GM21381 (cell line): ENCODE results near the gene CCDC157.

Experiments used
- ATAC-seq: cut with Tn5 transposase; IDR thresholded peaks from one replicate; pipeline ENCODE4 v1.9.1; 2021; ENCODE audit warnings: mild to moderate bottlenecking, moderate library complexity; ENCODE audit not compliant: unreplicated experiment

CCDC157 gene

GRCh38 chr22:30411780-30412179, 55.0 kb downstream of the CCDC157 start:
- no peak for ATAC-seq

- ATAC-seq = no peak
Measured at GRCh38 chr22:30413001-30413400, 56.2 kb downstream of the CCDC157 start.

- ATAC-seq = no peak
Measured at GRCh38 chr22:30413745-30414524, 57.1 kb downstream of the CCDC157 start.

DNA sequence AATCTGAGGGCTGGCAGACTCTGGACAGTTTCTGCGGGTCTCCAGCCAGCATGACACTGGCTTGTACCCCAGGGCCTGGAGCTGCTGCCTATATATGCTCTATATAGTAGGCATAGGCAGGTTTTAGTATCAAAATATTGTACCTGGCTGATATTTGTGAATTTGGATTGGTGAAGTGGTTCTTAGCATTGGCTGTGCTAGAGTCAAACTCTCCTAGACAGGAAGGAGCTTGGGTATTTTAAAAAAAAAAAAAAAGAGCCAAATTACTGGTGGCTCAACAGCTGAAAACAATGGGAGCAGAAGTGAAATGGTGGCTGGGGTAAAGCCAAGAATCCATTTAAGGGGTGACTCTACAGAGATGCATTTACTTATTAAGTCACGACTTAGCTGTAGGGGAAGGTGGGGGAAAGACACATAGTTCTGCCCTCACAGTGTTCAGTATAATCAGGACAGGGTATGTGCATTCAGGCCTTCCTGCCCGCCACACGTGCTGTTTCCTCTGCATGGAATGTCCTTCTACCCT, 57.8 kb downstream of the CCDC157 start:
- no peak for ATAC-seq

DNA sequence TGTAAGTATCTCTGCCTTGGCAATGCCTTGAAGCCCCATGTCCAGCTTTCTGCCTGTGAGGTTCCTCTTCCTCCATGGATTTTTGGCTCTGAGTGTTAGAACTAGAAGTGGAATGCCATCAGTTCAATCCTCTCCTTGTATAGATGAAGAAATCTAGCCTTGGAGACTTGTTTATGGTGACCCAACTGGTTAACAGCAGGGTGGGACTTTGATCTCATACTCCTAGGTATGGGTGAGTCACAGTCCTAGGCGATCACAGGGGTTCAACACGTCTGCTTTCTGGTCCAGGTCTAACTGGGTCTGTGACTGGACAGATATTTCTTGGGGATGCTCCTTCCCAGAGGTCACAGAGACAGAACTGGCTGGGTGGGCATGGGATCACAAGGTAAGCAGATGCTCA, 59.6 kb downstream of the CCDC157 start:
- ATAC-seq = no peak

- ATAC-seq = no peak
Measured at GRCh38 chr22:30416837-30417236, 60.0 kb downstream of the CCDC157 start.

DNA sequence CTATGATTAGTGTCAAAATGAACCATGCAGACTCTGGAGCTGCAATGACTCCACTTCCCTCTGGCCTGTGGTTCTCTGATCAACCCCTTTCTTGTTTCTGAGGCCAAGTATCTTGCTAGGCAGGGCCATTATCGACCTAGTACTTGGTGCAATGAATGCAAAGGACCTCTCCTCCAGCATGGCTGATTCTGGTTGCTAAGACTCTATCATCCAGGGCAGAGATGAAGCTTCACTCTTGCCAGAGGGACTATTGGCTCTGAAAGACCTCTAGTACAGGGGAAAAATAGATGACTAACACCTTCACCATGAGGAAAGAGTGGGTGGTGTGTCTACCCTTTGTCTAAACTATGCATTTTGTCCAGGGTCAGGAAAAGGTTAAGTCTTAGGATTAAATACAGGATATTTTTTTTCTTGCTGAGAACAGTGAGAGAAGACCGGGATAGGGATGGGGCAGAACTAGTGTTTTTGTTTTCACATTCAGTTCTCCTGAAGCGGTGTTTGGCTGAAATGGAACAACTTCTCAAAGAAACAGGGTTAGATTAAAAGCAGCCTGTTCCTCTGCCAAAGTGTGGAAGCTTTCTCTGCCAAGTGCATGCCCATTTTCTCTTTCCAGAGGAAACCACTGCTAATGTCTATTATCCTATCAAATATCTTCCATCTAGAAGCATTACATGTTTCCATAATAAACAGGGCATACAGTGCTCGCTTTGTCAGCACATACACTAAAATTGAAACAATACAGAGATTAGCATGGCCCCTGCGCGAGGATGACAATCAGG, 63.7 kb downstream of the CCDC157 start:
- no peak for ATAC-seq

DNA sequence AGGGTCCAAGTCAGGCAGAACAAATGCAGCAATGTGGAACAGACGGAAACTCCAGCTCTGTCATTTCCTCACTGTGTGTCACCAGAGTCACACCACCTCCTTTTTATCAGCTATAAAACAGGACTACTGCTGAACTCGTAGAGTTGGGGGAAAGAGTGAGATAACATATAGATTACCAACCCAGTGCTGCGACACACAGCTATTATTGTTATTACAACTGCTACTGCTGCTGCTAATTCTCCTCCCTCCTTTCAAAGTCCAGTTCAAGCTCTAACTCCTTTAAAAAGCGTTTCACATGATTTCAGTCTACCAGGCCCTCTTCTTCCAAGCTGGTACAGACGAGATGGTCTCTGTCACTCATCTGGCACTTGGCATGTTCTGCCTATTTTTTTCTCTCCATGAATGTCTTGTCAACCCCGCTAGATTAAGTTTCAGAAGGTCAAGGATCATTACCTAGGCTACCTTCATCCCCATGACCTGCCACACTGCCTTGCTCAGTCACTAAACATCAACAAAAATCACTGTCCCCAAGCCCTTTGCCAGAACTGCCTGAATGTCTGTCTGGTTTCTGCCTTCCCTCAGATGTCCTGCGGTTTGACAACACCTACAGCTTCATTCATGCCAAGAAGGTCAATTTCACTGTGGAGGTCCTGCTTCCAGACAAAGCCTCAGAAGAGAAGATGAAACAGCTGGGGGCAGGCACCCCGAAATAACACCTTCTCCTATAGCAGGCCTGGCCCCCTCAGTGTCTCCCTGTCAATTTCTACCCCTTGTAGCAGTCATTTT, 65.1 kb downstream of the CCDC157 start:
- ATAC-seq = no peak

DNA sequence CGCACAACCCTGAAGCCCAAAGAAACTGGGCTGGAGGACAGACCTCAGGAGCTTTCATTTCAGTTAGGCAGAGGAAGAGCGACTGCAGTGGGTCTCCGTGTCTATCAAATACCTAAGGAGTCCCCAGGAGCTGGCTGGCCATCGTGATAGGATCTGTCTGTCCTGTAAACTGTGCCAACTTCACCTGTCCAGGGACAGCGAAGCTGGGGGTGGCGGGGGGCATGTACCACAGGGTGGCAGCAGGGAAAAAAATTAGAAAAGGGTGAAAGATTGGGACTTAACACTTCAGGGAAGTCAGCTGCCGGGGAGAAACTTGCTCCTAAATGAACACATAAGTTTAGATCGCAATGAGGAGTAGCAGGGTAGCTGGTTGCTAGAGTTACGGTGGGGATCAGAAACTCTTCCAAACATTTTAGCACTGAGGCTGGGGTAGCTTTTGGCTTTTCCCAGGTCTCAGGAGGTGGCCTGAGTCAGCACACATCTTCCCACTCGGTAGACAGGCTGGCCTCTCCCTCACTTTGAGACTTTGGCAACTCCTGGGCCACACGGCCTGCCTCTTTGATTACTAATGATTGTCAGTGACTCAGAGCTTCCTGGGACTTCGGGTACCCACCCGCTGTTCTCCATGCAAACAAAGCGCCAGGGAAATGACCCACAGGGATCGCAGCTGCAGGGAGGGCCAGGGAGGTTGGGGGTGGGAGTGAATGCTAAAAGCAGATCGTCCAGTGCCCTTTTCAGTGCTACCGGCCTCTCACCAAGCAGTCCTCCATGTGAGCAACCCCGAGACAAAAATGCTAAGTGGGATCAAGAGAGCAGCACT, 65.9 kb downstream of the CCDC157 start:
- no peak for ATAC-seq

DNA sequence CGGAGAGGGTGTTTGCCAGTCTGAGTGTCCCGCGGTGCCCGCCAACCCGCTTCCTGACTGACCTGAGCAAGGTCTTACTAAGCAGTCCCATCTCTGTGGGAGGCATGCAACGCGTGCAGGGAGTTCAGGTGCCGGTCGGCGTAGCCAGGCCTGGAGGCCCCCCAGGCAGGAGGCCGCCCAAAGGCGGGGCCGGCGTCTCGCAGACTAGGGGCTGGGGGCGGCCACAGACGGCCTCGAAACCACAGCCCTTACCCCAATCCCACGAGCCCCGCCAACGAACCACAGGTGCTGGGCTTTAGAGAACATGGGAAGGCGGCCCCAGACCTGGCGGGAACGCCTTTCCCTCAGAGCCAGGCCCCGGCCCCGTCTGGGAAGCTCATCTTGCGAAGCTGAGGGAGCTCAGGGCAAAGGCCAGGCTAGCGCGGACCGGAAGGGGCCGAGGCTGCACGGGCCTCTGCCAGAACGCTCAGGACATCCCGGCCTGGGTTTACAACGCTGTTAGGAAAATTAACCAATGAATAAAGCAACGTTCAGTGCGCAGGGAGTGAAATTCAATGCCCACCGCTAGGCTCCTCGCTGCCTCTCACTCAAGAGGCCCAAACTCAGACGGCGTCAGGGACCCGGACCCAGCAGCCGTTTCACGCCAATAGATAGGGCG, 66.6 kb downstream of the CCDC157 start:
- peak; percentile 23 for ATAC-seq

- peak; percentile 80 for ATAC-seq
Measured at GRCh38 chr22:30423959-30424533, 67.2 kb downstream of the CCDC157 start.

- ATAC-seq = no peak
Measured at GRCh38 chr22:30424534-30425326, 67.9 kb downstream of the CCDC157 start.

- ATAC-seq = no peak
Measured at GRCh38 chr22:30425327-30425615, 68.5 kb downstream of the CCDC157 start.

- ATAC-seq = no peak
Measured at GRCh38 chr22:30425616-30426387, 69.0 kb downstream of the CCDC157 start, which contains the start of gene MTFP1. MTFP1 (plus strand) TSS chr22:30425768; CDS start chr22:30425880, 112 bp downstream.
